Type B pancreatic cell (in vitro differentiated cells): ENCODE data around the gene PLA2G6. TPM values are rescaled to one million over a fixed set of nuclear protein-coding genes. Genes with fewer than 3 reads are reported as not detected.
A peak's percentile ranks its signal among the peaks of the same experiment; 100 is the strongest.

Experiments
- DNase-seq: peaks from one replicate; pipeline ENCODE4 v3.0.0; 2021; ENCODE audit warnings: mixed read lengths; ENCODE audit not compliant: unreplicated experiment; ENCODE audit errors: extremely low spot score
- H3K27ac Mint-ChIP-seq: 2 replicates; pipeline ENCODE4 v1.8.0; 2021; ENCODE audit warnings: mild to moderate bottlenecking, mixed read lengths
- H3K27me3 Mint-ChIP-seq: 2 replicates; pipeline ENCODE4 v1.8.0; 2021; ENCODE audit warnings: mixed read lengths
- H3K36me3 Mint-ChIP-seq: 2 replicates; pipeline ENCODE4 v1.8.0; 2021; ENCODE audit warnings: mixed read lengths
- H3K4me1 Mint-ChIP-seq: one replicate; pipeline ENCODE4 v1.8.0; 2021; ENCODE audit warnings: mixed read lengths; ENCODE audit not compliant: unreplicated experiment
- H3K4me3 Mint-ChIP-seq: 2 replicates; pipeline ENCODE4 v1.8.0; 2021; ENCODE audit warnings: mild to moderate bottlenecking, mixed read lengths
- H3K9me3 Mint-ChIP-seq: 2 replicates; pipeline ENCODE4 v1.8.0; 2021; ENCODE audit warnings: mixed read lengths
- total RNA-seq: library from RNA; stranded (reverse); gene quantifications from 2 replicates; pipeline ENCODE4 v1.2.1, GENCODE V29; 2021; ENCODE audit warnings: low replicate concordance
- TF ChIP-seq, protein P1 (sequence below): fragments of 200-600 bp; sonication (generic); conservative IDR thresholded peaks from 2 replicates; pipeline ENCODE4 v1.5.0; 2021; ENCODE audit warnings: antibody characterized with exemption, mild to moderate bottlenecking

The PLA2G6 gene
- total RNA-seq, 1 donor from 2014 or later = 64.1 TPM

GRCh38 chr22:38196791-38197419 lies 15.3 kb upstream of the PLA2G6 start:
- H3K4me3 Mint-ChIP-seq = no peak overlapping the region
- TF ChIP-seq, protein P1, sequence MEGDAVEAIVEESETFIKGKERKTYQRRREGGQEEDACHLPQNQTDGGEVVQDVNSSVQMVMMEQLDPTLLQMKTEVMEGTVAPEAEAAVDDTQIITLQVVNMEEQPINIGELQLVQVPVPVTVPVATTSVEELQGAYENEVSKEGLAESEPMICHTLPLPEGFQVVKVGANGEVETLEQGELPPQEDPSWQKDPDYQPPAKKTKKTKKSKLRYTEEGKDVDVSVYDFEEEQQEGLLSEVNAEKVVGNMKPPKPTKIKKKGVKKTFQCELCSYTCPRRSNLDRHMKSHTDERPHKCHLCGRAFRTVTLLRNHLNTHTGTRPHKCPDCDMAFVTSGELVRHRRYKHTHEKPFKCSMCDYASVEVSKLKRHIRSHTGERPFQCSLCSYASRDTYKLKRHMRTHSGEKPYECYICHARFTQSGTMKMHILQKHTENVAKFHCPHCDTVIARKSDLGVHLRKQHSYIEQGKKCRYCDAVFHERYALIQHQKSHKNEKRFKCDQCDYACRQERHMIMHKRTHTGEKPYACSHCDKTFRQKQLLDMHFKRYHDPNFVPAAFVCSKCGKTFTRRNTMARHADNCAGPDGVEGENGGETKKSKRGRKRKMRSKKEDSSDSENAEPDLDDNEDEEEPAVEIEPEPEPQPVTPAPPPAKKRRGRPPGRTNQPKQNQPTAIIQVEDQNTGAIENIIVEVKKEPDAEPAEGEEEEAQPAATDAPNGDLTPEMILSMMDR = no peak
- peaks cover 12% of the 10 kb centered on the region for H3K4me1 Mint-ChIP-seq
- no peaks in the 10 kb centered on the region for H3K36me3 Mint-ChIP-seq
- no peak for DNase-seq
- H3K9me3 Mint-ChIP-seq = no peaks in the 10 kb centered on the region
- H3K27ac Mint-ChIP-seq = no peak overlapping the region
- no peaks in the 10 kb centered on the region for H3K27me3 Mint-ChIP-seq

DNA sequence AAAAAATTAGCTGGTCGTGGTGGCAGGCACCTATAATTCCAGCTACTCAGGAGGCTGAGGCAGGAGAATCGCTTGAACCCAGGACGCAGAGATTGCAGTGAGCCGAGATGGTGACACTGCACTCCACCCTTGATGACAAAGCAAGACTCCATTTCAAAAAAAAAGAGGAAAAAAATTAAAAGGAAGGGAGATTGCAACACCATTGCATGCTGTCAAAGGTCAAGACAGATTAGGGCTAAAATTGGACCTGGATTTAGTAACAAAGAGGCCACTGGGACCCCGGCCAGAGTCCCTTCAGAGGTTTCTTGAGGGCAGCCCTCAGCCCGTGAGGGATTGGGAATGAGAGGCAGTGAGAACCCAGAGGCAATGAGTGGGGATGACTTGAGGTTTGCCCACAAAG lies 11.9 kb upstream of the PLA2G6 start:
- Mint-ChIP-seq H3K9me3 (no peaks in the 10 kb centered on the region), H3K36me3 (no peaks in the 10 kb centered on the region), H3K27ac (no peak overlapping the region), H3K4me1 (peaks cover 7% of the 10 kb centered on the region), H3K4me3 (no peak overlapping the region), H3K27me3 (no peaks in the 10 kb centered on the region)
- TF ChIP-seq, protein P1 = no peak
- no peak for DNase-seq

- Mint-ChIP-seq H3K9me3 (no peaks in the 10 kb centered on the region), H3K27ac (peak overlapping the region; percentile 12), H3K27me3 (no peaks in the 10 kb centered on the region), H3K4me1 (peaks cover 9% of the 10 kb centered on the region), H3K4me3 (no peak overlapping the region), H3K36me3 (no peaks in the 10 kb centered on the region)
- TF ChIP-seq, protein P1 = no peak
- no peak for DNase-seq
These were observed 10.8 kb upstream of the PLA2G6 start for GRCh38 chr22:38192475-38192863.

DNA sequence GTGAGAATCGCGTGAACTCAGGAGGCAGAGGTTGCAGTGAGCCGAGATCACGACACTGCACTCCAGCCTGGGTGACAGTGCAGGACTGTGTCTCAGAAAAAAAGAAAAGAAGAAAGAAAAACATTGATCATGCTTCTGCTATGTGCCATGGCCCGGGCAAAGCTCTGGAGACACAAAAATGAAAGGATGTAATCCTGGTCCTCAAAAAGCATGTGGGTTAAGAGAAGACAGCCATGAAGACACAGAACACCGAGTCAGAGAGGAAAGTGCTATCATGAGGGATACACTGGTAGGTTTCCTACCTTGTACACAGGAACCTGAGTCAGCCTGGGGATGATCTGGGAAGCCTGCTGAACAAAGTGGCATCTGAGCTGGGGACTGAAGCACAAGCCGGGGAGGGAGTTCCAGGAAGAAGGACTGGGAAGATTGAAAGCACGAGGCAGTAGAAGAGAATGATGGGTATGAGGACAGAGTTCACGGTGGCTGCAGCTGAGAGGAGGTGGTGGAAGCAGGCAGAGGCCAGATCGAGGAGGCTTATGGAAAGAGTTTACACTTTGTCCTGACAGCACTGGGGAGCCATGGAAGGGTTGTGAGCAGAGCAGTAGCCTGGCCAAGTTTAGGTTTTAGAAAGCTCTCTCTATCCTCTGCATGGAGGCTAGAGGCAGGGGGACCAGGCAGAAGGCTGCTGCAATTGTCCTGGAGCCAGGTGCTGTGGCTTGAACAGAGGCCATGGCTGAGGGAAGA lies 10.3 kb upstream of the PLA2G6 start:
- Mint-ChIP-seq H3K27ac (peak overlapping the region; percentile 10), H3K4me1 (peaks cover 11% of the 10 kb centered on the region), H3K36me3 (no peaks in the 10 kb centered on the region), H3K27me3 (no peaks in the 10 kb centered on the region), H3K9me3 (no peaks in the 10 kb centered on the region), H3K4me3 (no peak overlapping the region)
- TF ChIP-seq, protein P1 = no peak
- DNase-seq = no peak

DNA sequence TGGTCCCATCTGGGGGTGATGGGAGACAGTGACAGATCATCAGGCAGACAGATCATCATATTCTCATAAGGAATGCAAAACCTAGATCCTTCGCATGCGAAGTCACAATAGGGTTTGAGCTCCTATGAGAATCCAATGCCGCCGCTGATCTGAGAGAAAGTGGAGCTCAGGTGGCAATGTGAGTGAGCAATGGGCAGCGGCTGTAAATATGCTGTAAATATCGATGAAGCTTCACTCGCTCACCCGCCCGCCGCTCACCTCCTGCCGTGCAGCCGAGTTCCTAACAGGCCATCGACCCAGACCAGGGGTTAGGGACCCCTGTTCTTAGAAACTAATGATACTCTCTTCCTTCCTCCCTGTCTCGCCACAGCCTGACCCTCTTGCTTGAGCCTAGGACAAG lies 9.4 kb upstream of the PLA2G6 start:
- TF ChIP-seq, protein P1 = no peak
- Mint-ChIP-seq H3K4me3 (no peak overlapping the region), H3K27ac (no peak overlapping the region), H3K4me1 (peaks cover 15% of the 10 kb centered on the region), H3K9me3 (no peaks in the 10 kb centered on the region), H3K36me3 (no peaks in the 10 kb centered on the region), H3K27me3 (no peaks in the 10 kb centered on the region)
- DNase-seq = no peak
